ENCODE results near the gene PSORS1C1. TPM values are rescaled to one million over a fixed set of nuclear protein-coding genes. Genes with fewer than 3 reads are reported as not detected.

PSORS1C1 gene
- polyA plus RNA-seq, 1 of the 3 experiments (the other 2 are of a cell fraction), result 3.1 TPM

Small RNA genes within 50 kb of the gene (small RNA-seq; reads per million reads assigned to genes)
- 0 reads per million in 7 experiments for gene POLR2LP1
- gene RNU6-1133P, result 0 reads per million in 7 experiments

Other genes with a start within 250 kb of the PSORS1C1 start
- 40.2 and 52.8 TPM in 2 replicates for gene DDR1, start 230.3 kb upstream of the PSORS1C1 start, polyA plus RNA-seq (2012; rRNA removed)
- gene GTF2H4, start 206.6 kb upstream of the PSORS1C1 start, polyA plus RNA-seq (2012; rRNA removed), result 30.7 and 34.9 TPM in 2 replicates
- gene VARS2, start 200.6 kb upstream of the PSORS1C1 start, polyA plus RNA-seq (2012; rRNA removed), result 31.2 TPM in 2 replicates
- not detected in 2 replicates for gene SFTA2, start 182.6 kb upstream of the PSORS1C1 start, polyA plus RNA-seq (2012; rRNA removed)
- not detected in 2 replicates for gene MUCL3, start 173.8 kb upstream of the PSORS1C1 start, polyA plus RNA-seq (2012; rRNA removed)
- not detected in 2 replicates for gene MUC21, start 131.1 kb upstream of the PSORS1C1 start, polyA plus RNA-seq (2012; rRNA removed)
- 0.12 and 0.13 TPM in 2 replicates for gene MUC22, start 104.3 kb upstream of the PSORS1C1 start, polyA plus RNA-seq (2012; rRNA removed)
- gene C6orf15, start 2.2 kb upstream of the PSORS1C1 start, polyA plus RNA-seq (2012; rRNA removed), result not detected in 2 replicates
- 0.02 TPM in 1 of 2 replicates, not detected in the other for gene CDSN, start 5.6 kb downstream of the PSORS1C1 start, polyA plus RNA-seq (2012; rRNA removed)
- not detected in 2 replicates for gene PSORS1C2, start 24.3 kb downstream of the PSORS1C1 start, polyA plus RNA-seq (2012; rRNA removed)
- 15.5 and 18.7 TPM in 2 replicates for gene CCHCR1, start 43.0 kb downstream of the PSORS1C1 start, polyA plus RNA-seq (2012; rRNA removed)
- 7.0 and 9.3 TPM in 2 replicates for gene TCF19, start 43.8 kb downstream of the PSORS1C1 start, polyA plus RNA-seq (2012; rRNA removed)
- gene POU5F1, start 55.9 kb downstream of the PSORS1C1 start, polyA plus RNA-seq (2012; rRNA removed), result not detected in 2 replicates
- gene HLA-C, start 157.3 kb downstream of the PSORS1C1 start, polyA plus RNA-seq (2012; rRNA removed), result 390 and 434 TPM in 2 replicates
- 18.7 and 18.9 TPM in 2 replicates for gene HLA-B, start 242.4 kb downstream of the PSORS1C1 start, polyA plus RNA-seq (2012; rRNA removed)